ENCODE results near the gene SGTB.

Gene SGTB

GRCh38 chr5:65766175-65766574 lies 44.3 kb upstream of the SGTB start:
- Histone ChIP-seq H3F3A (ENCODE audit: low read depth) (no peaks in the 10 kb centered on the region), H3K36me3 (ENCODE audit: insufficient read depth, low read length) (no peaks in the 10 kb centered on the region), H3K9me2 (replicated peaks; ENCODE audit: low read depth, low read length) (no peaks in the 10 kb centered on the region), H4K20me1 (ENCODE audit: insufficient read depth, low read length, poor library complexity, severe bottlenecking) (no peaks in the 10 kb centered on the region), H2AFZ (ENCODE audit: low read length) (no peak overlapping the region), H3K4me3 (ENCODE audit: low read length, poor library complexity, severe bottlenecking) (no peak overlapping the region), H3K79me2 (ENCODE audit: insufficient read depth, low read length) (no peaks in the 10 kb centered on the region), H3K4me2 (ENCODE audit: low read depth, low read length, poor library complexity, severe bottlenecking) (no peak overlapping the region), H3K9me3 (ENCODE audit: insufficient read depth, low read depth, low read length) (no peaks in the 10 kb centered on the region), H3K4me1 (ENCODE audit: insufficient read depth, low read length, poor library complexity, severe bottlenecking) (no peaks in the 10 kb centered on the region), H3K9ac (ENCODE audit: low read depth, low read length, poor library complexity, severe bottlenecking) (no peak overlapping the region), H3K27me3 (ENCODE audit: insufficient read depth, low read length, poor library complexity, severe bottlenecking) (no peaks in the 10 kb centered on the region)
- no peak for TF ChIP-seq EZH2phosphoT487 (IDR thresholded peaks at IDR 0.05; ENCODE audit: borderline replicate concordance)
- no peak for TF ChIP-seq CTCF (conservative IDR thresholded peaks at IDR 0.05; ENCODE audit: low read length)

GRCh38 chr5:65765582-65765981 lies 43.7 kb upstream of the SGTB start:
- Histone ChIP-seq H3K36me3 (ENCODE audit: insufficient read depth, low read length) (no peaks in the 10 kb centered on the region), H3K4me3 (ENCODE audit: low read length, poor library complexity, severe bottlenecking) (no peak overlapping the region), H3K27me3 (ENCODE audit: insufficient read depth, low read length, poor library complexity, severe bottlenecking) (no peaks in the 10 kb centered on the region), H3K4me1 (ENCODE audit: insufficient read depth, low read length, poor library complexity, severe bottlenecking) (no peaks in the 10 kb centered on the region), H3K4me2 (ENCODE audit: low read depth, low read length, poor library complexity, severe bottlenecking) (no peak overlapping the region), H3F3A (ENCODE audit: low read depth) (no peaks in the 10 kb centered on the region), H3K79me2 (ENCODE audit: insufficient read depth, low read length) (no peaks in the 10 kb centered on the region), H4K20me1 (ENCODE audit: insufficient read depth, low read length, poor library complexity, severe bottlenecking) (no peaks in the 10 kb centered on the region), H3K9ac (ENCODE audit: low read depth, low read length, poor library complexity, severe bottlenecking) (no peak overlapping the region), H2AFZ (ENCODE audit: low read length) (no peak overlapping the region), H3K9me2 (replicated peaks; ENCODE audit: low read depth, low read length) (no peaks in the 10 kb centered on the region), H3K9me3 (ENCODE audit: insufficient read depth, low read depth, low read length) (no peaks in the 10 kb centered on the region)
- TF ChIP-seq EZH2phosphoT487 (IDR thresholded peaks at IDR 0.05; ENCODE audit: borderline replicate concordance) (no peak), CTCF (conservative IDR thresholded peaks at IDR 0.05; ENCODE audit: low read length) (no peak)

GRCh38 chr5:65762234-65762633 lies 40.3 kb upstream of the SGTB start:
- H3K79me2 ChIP-seq (ENCODE audit: insufficient read depth, low read length) = no peaks in the 10 kb centered on the region
- H3K36me3 ChIP-seq (ENCODE audit: insufficient read depth, low read length) = peaks cover 8% of the 10 kb centered on the region; the same call in 1 of the 2 replicates
- H3K4me2 ChIP-seq (ENCODE audit: low read depth, low read length, poor library complexity, severe bottlenecking) = no peak overlapping the region
- no peak overlapping the region for H3K4me3 ChIP-seq (ENCODE audit: low read length, poor library complexity, severe bottlenecking)
- H3K9me2 ChIP-seq (replicated peaks; ENCODE audit: low read depth, low read length) = no peaks in the 10 kb centered on the region
- no peaks in the 10 kb centered on the region for H3K4me1 ChIP-seq (ENCODE audit: insufficient read depth, low read length, poor library complexity, severe bottlenecking)
- H4K20me1 ChIP-seq (ENCODE audit: insufficient read depth, low read length, poor library complexity, severe bottlenecking) = no peaks in the 10 kb centered on the region
- no peak overlapping the region for H3K9ac ChIP-seq (ENCODE audit: low read depth, low read length, poor library complexity, severe bottlenecking)
- no peaks in the 10 kb centered on the region for H3K27me3 ChIP-seq (ENCODE audit: insufficient read depth, low read length, poor library complexity, severe bottlenecking)
- H2AFZ ChIP-seq (ENCODE audit: low read length) = no peak overlapping the region
- no peaks in the 10 kb centered on the region for H3K9me3 ChIP-seq (ENCODE audit: insufficient read depth, low read depth, low read length)
- no peaks in the 10 kb centered on the region for H3F3A ChIP-seq (ENCODE audit: low read depth)
- TF ChIP-seq CTCF (conservative IDR thresholded peaks at IDR 0.05; ENCODE audit: low read length) (no peak), EZH2phosphoT487 (IDR thresholded peaks at IDR 0.05; ENCODE audit: borderline replicate concordance) (no peak)
